HFFc6 (cell line): Measurements from ENCODE around the gene THSD7A. TPM values are rescaled to one million over a fixed set of nuclear protein-coding genes. Genes with fewer than 3 reads are reported as not detected.

Source experiments
- DNase-seq: peaks from one replicate; pipeline ENCODE4 v3.0.0-alpha.2; 2018
- H3K27ac Mint-ChIP-seq: 2 replicates; pipeline ENCODE4 v1.8.0; 2020; ENCODE audit warnings: mild to moderate bottlenecking, mixed read lengths
- H3K27me3 Mint-ChIP-seq: 2 replicates; pipeline ENCODE4 v1.8.0; 2021; ENCODE audit warnings: mild to moderate bottlenecking, moderate library complexity, mixed read lengths; ENCODE audit not compliant: insufficient read depth
- H3K36me3 Mint-ChIP-seq: 2 replicates; pipeline ENCODE4 v1.8.0; 2021; ENCODE audit warnings: low read depth, mixed read lengths
- H3K4me1 Mint-ChIP-seq: 2 replicates; pipeline ENCODE4 v1.8.0; 2020; ENCODE audit warnings: low read depth, mixed read lengths
- H3K4me3 Mint-ChIP-seq: 2 replicates; pipeline ENCODE4 v1.8.0; 2020; ENCODE audit warnings: mild to moderate bottlenecking, moderate library complexity, mixed read lengths
- H3K9me3 Mint-ChIP-seq: 2 replicates; pipeline ENCODE4 v1.8.0; 2020; ENCODE audit warnings: mild to moderate bottlenecking, mixed read lengths
- total RNA-seq, 6 experiments: library from RNA; stranded (reverse); fragmentation: NEBNext Ultra II Directional; extraction: Animal tissue kit (Norgen Biotek cat#: 25700); gene quantifications; 2 replicates in 1 of 6; 3 replicates in 5 of 6; pipeline ENCODE4 v1.2.3, GENCODE V29; 2021
- TF ChIP-seq, protein P1 (sequence below): fragments of 200-600 bp; sonication (generic); IDR thresholded peaks from 2 replicates; pipeline ENCODE4 v1.5.0; 2021; ENCODE audit warnings: antibody characterized with exemption, mild to moderate bottlenecking

THSD7A gene
- total RNA-seq, 6 experiments from 2014 or later, result not detected

DNA sequence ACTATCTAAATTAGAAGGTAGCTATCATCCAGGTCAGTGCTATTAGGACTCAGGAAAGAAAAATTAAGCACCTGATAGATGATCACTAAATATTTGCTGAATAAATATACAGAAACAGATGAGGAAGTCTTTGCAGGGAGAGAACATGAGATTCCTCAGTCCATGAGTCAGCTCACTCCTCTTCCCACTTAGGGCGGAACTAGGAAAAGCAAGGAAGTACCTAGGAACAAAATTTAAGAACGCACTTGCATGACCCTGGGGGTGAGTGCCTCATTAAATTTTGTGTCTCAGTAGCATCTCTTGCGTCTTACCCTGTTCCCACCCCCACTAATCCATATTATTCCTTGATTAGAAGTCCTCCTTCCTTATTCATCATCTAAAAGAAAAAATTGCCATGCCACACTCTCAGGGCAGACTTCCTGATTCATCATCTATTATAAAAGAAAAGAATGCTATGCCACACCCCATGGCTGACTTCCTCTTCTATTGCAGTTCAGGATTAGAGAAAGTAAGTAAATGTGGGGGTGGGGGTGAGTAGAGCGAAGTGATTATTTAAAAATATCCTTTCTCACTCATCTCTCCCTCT, 208.8 kb downstream of the THSD7A start:
- Mint-ChIP-seq H3K27ac (no peak overlapping the region), H3K9me3 (peaks cover 30% of the 10 kb centered on the region), H3K4me3 (no peak overlapping the region), H3K27me3 (no peaks in the 10 kb centered on the region), H3K36me3 (no peaks in the 10 kb centered on the region), H3K4me1 (no peaks in the 10 kb centered on the region)
- no peak for DNase-seq
- TF ChIP-seq, protein P1, sequence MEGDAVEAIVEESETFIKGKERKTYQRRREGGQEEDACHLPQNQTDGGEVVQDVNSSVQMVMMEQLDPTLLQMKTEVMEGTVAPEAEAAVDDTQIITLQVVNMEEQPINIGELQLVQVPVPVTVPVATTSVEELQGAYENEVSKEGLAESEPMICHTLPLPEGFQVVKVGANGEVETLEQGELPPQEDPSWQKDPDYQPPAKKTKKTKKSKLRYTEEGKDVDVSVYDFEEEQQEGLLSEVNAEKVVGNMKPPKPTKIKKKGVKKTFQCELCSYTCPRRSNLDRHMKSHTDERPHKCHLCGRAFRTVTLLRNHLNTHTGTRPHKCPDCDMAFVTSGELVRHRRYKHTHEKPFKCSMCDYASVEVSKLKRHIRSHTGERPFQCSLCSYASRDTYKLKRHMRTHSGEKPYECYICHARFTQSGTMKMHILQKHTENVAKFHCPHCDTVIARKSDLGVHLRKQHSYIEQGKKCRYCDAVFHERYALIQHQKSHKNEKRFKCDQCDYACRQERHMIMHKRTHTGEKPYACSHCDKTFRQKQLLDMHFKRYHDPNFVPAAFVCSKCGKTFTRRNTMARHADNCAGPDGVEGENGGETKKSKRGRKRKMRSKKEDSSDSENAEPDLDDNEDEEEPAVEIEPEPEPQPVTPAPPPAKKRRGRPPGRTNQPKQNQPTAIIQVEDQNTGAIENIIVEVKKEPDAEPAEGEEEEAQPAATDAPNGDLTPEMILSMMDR, result no peak

DNA sequence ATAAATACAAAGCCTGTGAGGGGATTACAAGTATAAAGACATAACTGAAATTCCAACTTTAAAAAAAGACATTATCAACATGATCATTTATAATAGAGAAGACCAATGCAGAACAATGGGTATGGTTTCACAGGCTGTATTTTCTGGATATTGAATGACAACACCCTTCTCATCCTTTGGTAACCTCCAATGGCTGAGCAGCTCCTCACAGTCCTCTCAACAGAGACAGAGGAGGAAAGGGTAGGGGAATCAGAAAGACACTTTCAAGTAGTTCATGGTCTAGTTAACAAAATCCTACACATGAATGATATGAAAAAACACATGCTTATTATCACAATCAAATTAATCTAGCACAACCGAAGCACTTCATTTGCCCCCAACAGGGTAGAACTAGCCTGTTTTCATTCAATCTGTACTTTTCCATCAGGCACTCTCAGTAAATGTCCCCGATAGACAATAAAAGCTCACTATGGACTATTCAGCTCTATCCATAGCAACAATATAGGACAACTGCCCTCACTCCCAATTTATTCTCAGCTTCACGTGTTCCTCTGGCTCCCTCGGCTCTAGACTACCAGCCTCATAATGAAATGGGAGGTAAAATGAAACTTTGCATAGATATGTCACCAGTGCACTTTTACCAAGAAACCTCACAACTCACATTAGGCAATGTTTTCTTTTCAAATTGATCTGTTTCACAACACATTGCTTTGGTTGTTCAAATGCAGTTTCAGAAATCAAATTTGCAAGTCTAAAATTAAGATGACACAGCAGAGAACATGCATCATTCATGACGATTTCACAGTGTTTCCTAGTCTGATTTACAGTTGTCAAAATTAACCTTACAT, 211.4 kb downstream of the THSD7A start:
- Mint-ChIP-seq H3K9me3 (peaks cover 30% of the 10 kb centered on the region), H3K4me1 (no peaks in the 10 kb centered on the region), H3K27ac (no peak overlapping the region), H3K4me3 (no peak overlapping the region), H3K27me3 (no peaks in the 10 kb centered on the region), H3K36me3 (no peaks in the 10 kb centered on the region)
- no peak for DNase-seq
- TF ChIP-seq, protein P1, result no peak

GRCh38 chr7:11616466-11616865, 215.5 kb downstream of the THSD7A start:
- no peak for DNase-seq
- Mint-ChIP-seq H3K9me3 (peaks cover 22% of the 10 kb centered on the region), H3K27ac (no peak overlapping the region), H3K36me3 (no peaks in the 10 kb centered on the region), H3K4me1 (no peaks in the 10 kb centered on the region), H3K27me3 (no peaks in the 10 kb centered on the region), H3K4me3 (no peak overlapping the region)
- TF ChIP-seq, protein P1, result no peak

DNA sequence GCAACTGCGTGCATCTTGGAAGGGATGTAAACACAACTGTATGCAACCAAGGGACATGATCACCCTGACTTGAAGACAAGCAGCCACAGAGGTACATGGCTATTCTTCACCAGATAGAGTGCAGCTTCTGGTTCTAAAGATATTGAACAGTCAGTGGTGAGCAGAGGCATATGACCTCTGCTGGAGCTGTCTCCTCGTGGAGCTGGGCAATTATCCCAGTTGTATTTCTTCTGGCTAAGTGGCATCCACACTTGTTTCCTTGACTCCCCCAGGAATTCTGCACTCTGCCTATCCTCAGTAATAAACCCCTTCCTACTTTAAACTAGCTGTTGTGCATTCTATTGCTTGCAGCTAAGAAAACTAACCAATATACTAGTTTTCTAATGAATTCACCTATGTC, 216.8 kb downstream of the THSD7A start:
- H3K27ac Mint-ChIP-seq, result no peak overlapping the region
- peaks cover 14% of the 10 kb centered on the region for H3K9me3 Mint-ChIP-seq
- TF ChIP-seq, protein P1, result no peak
- no peak overlapping the region for H3K4me3 Mint-ChIP-seq
- no peaks in the 10 kb centered on the region for H3K27me3 Mint-ChIP-seq
- H3K36me3 Mint-ChIP-seq, result no peaks in the 10 kb centered on the region
- DNase-seq, result no peak
- H3K4me1 Mint-ChIP-seq, result no peaks in the 10 kb centered on the region

DNA sequence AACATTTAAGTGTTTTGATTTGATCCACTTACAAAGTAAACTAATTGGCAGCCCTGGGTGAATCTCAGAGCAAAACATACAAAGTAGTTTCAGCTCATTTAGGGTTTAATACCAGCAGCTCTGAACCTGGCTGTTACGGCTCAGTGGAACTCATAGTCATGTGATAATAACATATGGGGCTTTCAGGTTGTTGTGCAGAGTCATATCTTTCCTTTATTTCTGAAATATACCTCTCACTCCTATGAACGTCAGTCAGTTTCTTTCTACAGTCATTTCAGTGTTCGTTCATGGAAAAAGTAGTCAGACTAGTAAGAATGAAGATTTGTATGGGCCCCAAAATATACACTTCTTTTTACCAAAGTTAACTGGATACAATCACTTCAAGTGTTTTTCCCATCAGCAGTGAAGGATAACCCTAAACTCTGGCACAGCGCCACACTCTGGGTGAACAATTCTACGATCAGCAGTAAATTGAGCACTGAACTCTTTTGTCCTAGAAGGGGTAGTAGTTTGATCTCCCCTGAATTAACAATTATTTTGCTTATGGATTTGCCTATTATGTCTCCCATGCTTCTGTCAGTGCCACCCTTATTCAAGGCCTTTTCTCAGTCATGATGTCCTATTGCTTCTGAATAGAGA, 218.6 kb downstream of the THSD7A start:
- TF ChIP-seq, protein P1, result no peak
- H3K9me3 Mint-ChIP-seq, result peaks cover 19% of the 10 kb centered on the region

More for the DNA sequence above, 218.6 kb downstream of the THSD7A start:
- Mint-ChIP-seq H3K27me3 (no peaks in the 10 kb centered on the region), H3K4me1 (no peaks in the 10 kb centered on the region), H3K27ac (no peak overlapping the region), H3K36me3 (no peaks in the 10 kb centered on the region), H3K4me3 (no peak overlapping the region)
- DNase-seq, result no peak
